ENCODE measurements around the gene EN1. TPM values are rescaled to one million over a fixed set of nuclear protein-coding genes. Genes with fewer than 3 reads are reported as not detected.

The EN1 gene
- total and polyA plus RNA-seq, 2 experiments from 2014 or later = not detected

- Histone ChIP-seq H3K9me3 (ENCODE audit: low read depth) (no peaks in the 10 kb centered on the region), H3K27ac (no peak overlapping the region), H3K36me3 (no peaks in the 10 kb centered on the region), H3K4me3 (no peak overlapping the region), H3K4me1 (ENCODE audit: low read depth) (no peaks in the 10 kb centered on the region), H3K27me3 (peaks cover 21% of the 10 kb centered on the region)
- no peak for DNase-seq (ENCODE audit: low read depth in 1 of 2, low spot score in 1 of 2)
- TF ChIP-seq, protein P1, sequence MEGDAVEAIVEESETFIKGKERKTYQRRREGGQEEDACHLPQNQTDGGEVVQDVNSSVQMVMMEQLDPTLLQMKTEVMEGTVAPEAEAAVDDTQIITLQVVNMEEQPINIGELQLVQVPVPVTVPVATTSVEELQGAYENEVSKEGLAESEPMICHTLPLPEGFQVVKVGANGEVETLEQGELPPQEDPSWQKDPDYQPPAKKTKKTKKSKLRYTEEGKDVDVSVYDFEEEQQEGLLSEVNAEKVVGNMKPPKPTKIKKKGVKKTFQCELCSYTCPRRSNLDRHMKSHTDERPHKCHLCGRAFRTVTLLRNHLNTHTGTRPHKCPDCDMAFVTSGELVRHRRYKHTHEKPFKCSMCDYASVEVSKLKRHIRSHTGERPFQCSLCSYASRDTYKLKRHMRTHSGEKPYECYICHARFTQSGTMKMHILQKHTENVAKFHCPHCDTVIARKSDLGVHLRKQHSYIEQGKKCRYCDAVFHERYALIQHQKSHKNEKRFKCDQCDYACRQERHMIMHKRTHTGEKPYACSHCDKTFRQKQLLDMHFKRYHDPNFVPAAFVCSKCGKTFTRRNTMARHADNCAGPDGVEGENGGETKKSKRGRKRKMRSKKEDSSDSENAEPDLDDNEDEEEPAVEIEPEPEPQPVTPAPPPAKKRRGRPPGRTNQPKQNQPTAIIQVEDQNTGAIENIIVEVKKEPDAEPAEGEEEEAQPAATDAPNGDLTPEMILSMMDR (IDR thresholded peaks at IDR 0.05; ENCODE audit: low read depth, low read length) = no peak
These were observed 30.0 kb downstream of the EN1 start for GRCh38 chr2:118817469-118817868.

- Histone ChIP-seq H3K27me3 (peaks cover 18% of the 10 kb centered on the region), H3K36me3 (no peaks in the 10 kb centered on the region), H3K27ac (no peak overlapping the region), H3K4me3 (no peak overlapping the region), H3K4me1 (ENCODE audit: low read depth) (no peaks in the 10 kb centered on the region), H3K9me3 (ENCODE audit: low read depth) (no peaks in the 10 kb centered on the region)
- TF ChIP-seq, protein P1 (IDR thresholded peaks at IDR 0.05; ENCODE audit: low read depth, low read length) = no peak
- no peak for DNase-seq (ENCODE audit: low read depth in 1 of 2, low spot score in 1 of 2)
These were observed 30.8 kb downstream of the EN1 start for GRCh38 chr2:118816669-118817068.

GRCh38 chr2:118815731-118816130 lies 31.7 kb downstream of the EN1 start:
- Histone ChIP-seq H3K9me3 (ENCODE audit: low read depth) (no peaks in the 10 kb centered on the region), H3K4me3 (no peak overlapping the region), H3K27me3 (peaks cover 18% of the 10 kb centered on the region), H3K27ac (no peak overlapping the region), H3K36me3 (no peaks in the 10 kb centered on the region), H3K4me1 (ENCODE audit: low read depth) (no peaks in the 10 kb centered on the region)
- TF ChIP-seq, protein P1 (IDR thresholded peaks at IDR 0.05; ENCODE audit: low read depth, low read length) = no peak
- DNase-seq (ENCODE audit: low read depth in 1 of 2, low spot score in 1 of 2) = no peak

DNA sequence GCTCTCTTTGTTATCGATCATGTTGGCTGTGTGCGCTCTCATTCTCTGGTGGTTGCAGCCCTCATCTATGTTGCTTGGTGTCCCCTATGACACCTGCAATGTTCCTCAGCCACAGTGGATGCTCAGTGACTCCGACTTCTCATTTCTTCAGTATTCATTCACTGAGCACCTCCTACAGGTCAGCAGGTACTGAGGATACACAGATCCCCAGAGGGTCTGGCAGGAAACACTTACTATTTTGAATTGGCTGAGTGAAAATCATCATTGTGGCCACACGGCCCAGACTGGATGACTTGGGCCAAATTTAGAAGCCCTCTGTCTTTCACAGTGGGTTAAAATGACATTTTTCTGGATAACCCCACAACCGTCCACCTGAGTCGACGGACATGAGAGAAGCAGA lies 32.1 kb downstream of the EN1 start:
- no peak for DNase-seq (ENCODE audit: low read depth in 1 of 2, low spot score in 1 of 2)
- Histone ChIP-seq H3K36me3 (no peaks in the 10 kb centered on the region), H3K4me3 (no peak overlapping the region), H3K9me3 (ENCODE audit: low read depth) (no peaks in the 10 kb centered on the region), H3K27ac (no peak overlapping the region), H3K4me1 (ENCODE audit: low read depth) (no peaks in the 10 kb centered on the region), H3K27me3 (peaks cover 18% of the 10 kb centered on the region)
- TF ChIP-seq, protein P1 (IDR thresholded peaks at IDR 0.05; ENCODE audit: low read depth, low read length) = no peak

DNA sequence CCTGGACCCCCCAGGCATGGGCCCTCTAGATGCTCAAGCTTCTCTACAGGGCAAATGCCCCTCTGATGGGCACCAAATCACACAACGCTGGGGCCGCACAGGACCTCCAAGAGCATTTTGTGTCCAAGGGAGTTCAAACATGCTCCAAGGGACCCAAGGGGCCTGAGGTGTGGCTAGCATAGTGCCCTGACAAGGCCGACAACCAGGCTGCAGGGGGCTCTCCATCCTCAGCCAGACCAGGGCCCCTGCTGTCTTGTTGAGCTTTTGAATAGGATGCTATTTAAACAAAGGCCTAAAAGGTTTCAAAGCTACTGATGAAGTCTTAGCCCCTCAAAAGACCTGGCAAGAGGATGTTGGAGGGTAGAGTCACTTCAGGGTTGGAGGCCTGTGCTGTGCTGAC lies 33.1 kb downstream of the EN1 start:
- Histone ChIP-seq H3K36me3 (no peaks in the 10 kb centered on the region), H3K27ac (no peak overlapping the region), H3K27me3 (peaks cover 18% of the 10 kb centered on the region), H3K4me3 (no peak overlapping the region), H3K4me1 (ENCODE audit: low read depth) (no peaks in the 10 kb centered on the region), H3K9me3 (ENCODE audit: low read depth) (no peaks in the 10 kb centered on the region)
- DNase-seq (ENCODE audit: low read depth in 1 of 2, low spot score in 1 of 2) = no peak
- TF ChIP-seq, protein P1 (IDR thresholded peaks at IDR 0.05; ENCODE audit: low read depth, low read length) = no peak
